ENCODE results near the gene PIGH. TPM values are rescaled to one million over a fixed set of nuclear protein-coding genes. Genes with fewer than 3 reads are reported as not detected.

PIGH gene, protein sequence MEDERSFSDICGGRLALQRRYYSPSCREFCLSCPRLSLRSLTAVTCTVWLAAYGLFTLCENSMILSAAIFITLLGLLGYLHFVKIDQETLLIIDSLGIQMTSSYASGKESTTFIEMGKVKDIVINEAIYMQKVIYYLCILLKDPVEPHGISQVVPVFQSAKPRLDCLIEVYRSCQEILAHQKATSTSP
- 10.3 and 13.0 TPM in 2 replicates for total RNA-seq

GRCh38 chr14:67599698-67600561 is at the start of gene PIGH:
Gene PIGH, minus strand, starts transcription at chr14:67600268. Its CDS starts 65 bp downstream, at chr14:67600203.

DNA sequence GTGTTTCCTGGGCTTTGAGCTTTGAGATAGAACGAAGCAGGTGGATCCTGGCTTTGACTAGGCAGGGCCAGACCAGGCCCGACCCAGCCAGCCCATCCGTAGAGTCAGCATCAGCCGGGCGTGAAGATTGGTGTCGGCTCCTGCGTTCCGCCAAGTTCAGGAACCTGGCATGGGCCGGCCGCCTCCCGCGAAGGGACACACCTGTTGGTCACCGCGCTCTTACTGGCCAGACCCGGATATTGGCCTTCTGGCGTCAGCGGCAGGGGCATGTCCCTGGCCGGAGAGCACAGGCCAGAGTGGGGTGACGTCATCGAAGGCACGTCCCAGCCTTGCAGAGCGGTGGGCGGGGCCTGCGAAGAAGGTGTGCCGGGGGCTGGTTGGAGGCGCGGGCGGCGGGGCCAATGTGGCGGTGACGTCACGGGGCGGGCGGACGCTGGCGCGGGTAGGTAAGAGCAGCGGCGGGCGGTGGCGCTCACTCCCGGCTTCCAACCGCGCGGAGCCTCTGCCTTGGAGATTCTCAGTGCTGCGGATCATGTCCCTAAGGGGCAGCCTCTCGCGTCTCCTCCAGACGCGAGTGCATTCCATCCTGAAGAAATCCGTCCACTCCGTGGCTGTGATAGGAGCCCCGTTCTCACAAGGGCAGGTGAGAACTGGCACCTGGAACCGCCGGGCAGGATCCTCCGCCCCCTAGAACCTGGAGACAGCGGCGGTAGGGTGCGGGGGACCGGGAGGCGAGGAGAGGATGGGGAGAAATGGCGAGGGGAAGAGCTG is 19.6 kb upstream of the PIGH start, which contains the start of gene ARG2:
TSS of gene ARG2 (plus strand) at position 475 of the 771 bp plus-strand sequence. CDS start at position 533, 58 bp downstream.

Other genes starting within 250 kb of the PIGH start
- 80.6 and 82.5 TPM in 2 replicates for gene ATP6V1D, start 240.5 kb downstream of the PIGH start, total RNA-seq
- gene EIF2S1, start 239.9 kb downstream of the PIGH start, total RNA-seq, result 178 and 228 TPM in 2 replicates
- gene PLEK2, start 188.1 kb downstream of the PIGH start, total RNA-seq, result 28.0 and 29.5 TPM in 2 replicates
- 6.9 and 8.1 TPM in 2 replicates for gene TMEM229B, start 111.5 kb downstream of the PIGH start, total RNA-seq
- gene PLEKHH1, start 67.0 kb downstream of the PIGH start, total RNA-seq, result 0.05 and 0.13 TPM in 2 replicates
- gene ARG2, start 19.7 kb upstream of the PIGH start, total RNA-seq, result 9.6 and 13.2 TPM in 2 replicates
- gene VTI1B, start 74.4 kb upstream of the PIGH start, total RNA-seq, result 40.8 and 45.3 TPM in 2 replicates
- gene RDH11, start 95.5 kb upstream of the PIGH start, total RNA-seq, result 65.0 and 65.8 TPM in 2 replicates
- gene RDH12, start 101.6 kb upstream of the PIGH start, total RNA-seq, result not detected in 2 replicates
- 17.6 and 22.8 TPM in 2 replicates for gene ZFYVE26, start 216.3 kb upstream of the PIGH start, total RNA-seq
- gene RAD51B, start 219.5 kb upstream of the PIGH start, total RNA-seq, result 8.1 and 9.1 TPM in 2 replicates

All from mammary microvascular endothelial cell (primary cell).